Measurements from ENCODE around the gene TRMT61A. TPM values are rescaled to one million over a fixed set of nuclear protein-coding genes. Genes with fewer than 3 reads are reported as not detected.

Gene TRMT61A
- total and polyA plus RNA-seq, 2 of the 13 experiments (the other 11 are each of a cell fraction or from before 2014, with no cell fraction given): 6.5 to 13.6 TPM

GRCh38 chr14:103501921-103502669 lies 26.9 kb upstream of the TRMT61A start:
- intact Hi-C loops (cut with micrococcal nuclease; ENCODE audit: unreplicated experiment): loop anchor here (5.0 kb wide), 1 partner anchor 1195 kb away; the partner anchor contains the start of gene MOK

More at GRCh38 chr14:103501921-103502669, 26.9 kb upstream of the TRMT61A start:
- Histone ChIP-seq H3K36me3 (replicated peaks in 1 of 2; ENCODE audit: control insufficient read depth in 1 of 2, insufficient read depth in 2 of 2, low read length in 2 of 2) (peaks cover 22 to 55% of the 10 kb centered on the region in 2 experiments), H3K9me3 (ENCODE audit: low read length) (no peaks in the 10 kb centered on the region), H3K4me2 (ENCODE audit: low read depth, low read length) (no peak overlapping the region), H3K4me1 (ENCODE audit: insufficient read depth, low read length) (peaks cover 8% of the 10 kb centered on the region), H3K27ac (ENCODE audit: extremely low read length, insufficient read depth, low read length) (no peak overlapping the region), H3K27me3 (ENCODE audit: control insufficient read depth in 1 of 2, insufficient read depth in 2 of 2, low read length in 2 of 2) (no peaks in the 10 kb centered on the region), H3K79me2 (ENCODE audit: insufficient read depth, low read length) (no peaks in the 10 kb centered on the region), H3K4me3 (replicated peaks in 1 of 3; ENCODE audit: insufficient read depth in 1 of 3, low read depth in 2 of 3, low read length in 3 of 3) (no peak overlapping the region), H2AFZ (ENCODE audit: low read length) (no peak overlapping the region), H3K9ac (ENCODE audit: insufficient read depth, low read depth, low read length) (no peak overlapping the region), H4K20me1 (ENCODE audit: insufficient read depth, low read length) (no peaks in the 10 kb centered on the region)
- DNase-seq (ENCODE audit: low spot score) (no peak), ATAC-seq (no peak), FAIRE-seq (no peak)
- TF ChIP-seq ZNF343 (CRISPR knock-in tag; IDR thresholded peaks at IDR 0.05): no peak
- TF ChIP-seq CAMTA2 (CRISPR knock-in tag; IDR thresholded peaks at IDR 0.05; ENCODE audit: borderline replicate concordance): no peak
- no peak for TF ChIP-seq ZNF850 (CRISPR knock-in tag; conservative IDR thresholded peaks at IDR 0.05)
- TF ChIP-seq WIZ (CRISPR knock-in tag; IDR thresholded peaks at IDR 0.05): no peak
- TF ChIP-seq ZNF362 (CRISPR knock-in tag; IDR thresholded peaks at IDR 0.05; ENCODE audit: borderline replicate concordance): no peak
- no peak for TF ChIP-seq USF2 (IDR thresholded peaks at IDR 0.05; ENCODE audit: low read depth, low read length)
- TF ChIP-seq USF2 (CRISPR knock-in tag; IDR thresholded peaks at IDR 0.05; ENCODE audit: borderline replicate concordance): no peak
- TF ChIP-seq ZEB1 (IDR thresholded peaks at IDR 0.05; ENCODE audit: insufficient replicate concordance, low read depth): no peak
- no peak for TF ChIP-seq ZNF275 (CRISPR knock-in tag; IDR thresholded peaks at IDR 0.05; ENCODE audit: borderline replicate concordance)
- no peak for TF ChIP-seq CCDC6 (CRISPR knock-in tag; IDR thresholded peaks at IDR 0.05)
- no peak for TF ChIP-seq ZZZ3 (CRISPR knock-in tag; IDR thresholded peaks at IDR 0.05; ENCODE audit: borderline replicate concordance)
- TF ChIP-seq FOXO4 (CRISPR knock-in tag; conservative IDR thresholded peaks at IDR 0.05): no peak
- no peak for TF ChIP-seq ELK4 (CRISPR knock-in tag; IDR thresholded peaks at IDR 0.05; ENCODE audit: borderline replicate concordance)
- ChIA-PET CTCF (ENCODE audit: low intra/inter-chr PET ratio, low total read pairs) (interaction anchor here (0.8 kb wide), 1 partner anchor 48 kb away, joined by 3 read pairs; no protein-coding TSS in a partner anchor), POLR2A (no interaction called here)
- in situ Hi-C loops (cut with HindIII; ENCODE audit: extremely low pct_ligation_motif_present, low pct_unique_long_range_greater_than_20kb): loop anchor here (5.0 kb wide), 1 partner anchor 45 kb away; no protein-coding TSS in a partner anchor
- WGBS (ENCODE audit: low lambda C conversion rate): 93% methylated on average over 5 of the region's 9 CpGs
- no TSS peak for BruUV-seq (replicated peaks)
